HG02970 (cell line): Measurements from ENCODE around the gene SPDYE4.

Source experiments
- ATAC-seq: cut with Tn5 transposase; IDR thresholded peaks from one replicate; pipeline ENCODE4 v1.9.1; 2021; ENCODE audit warnings: mild to moderate bottlenecking, moderate library complexity, moderate number of reproducible peaks; ENCODE audit not compliant: unreplicated experiment, low FRiP score

Gene SPDYE4

DNA sequence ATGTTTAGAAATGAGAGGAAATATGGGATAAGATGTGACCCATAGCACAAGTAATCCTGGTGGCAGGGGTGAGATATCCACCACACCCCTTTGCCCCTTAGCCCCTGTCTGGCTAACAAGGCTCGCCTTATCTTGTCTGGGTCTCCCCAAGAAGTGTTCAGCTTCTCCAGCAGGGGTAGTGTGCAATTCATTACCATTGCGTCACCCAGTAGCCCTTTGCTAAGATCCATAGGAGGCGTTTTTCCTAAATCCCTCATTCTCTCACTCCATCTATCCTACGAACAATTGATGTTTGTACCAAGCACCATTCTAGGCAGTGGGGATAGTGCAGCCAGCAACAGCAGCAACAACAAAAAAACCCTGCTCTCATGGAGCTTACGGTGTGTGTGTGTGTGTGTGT lies 44.5 kb downstream of the SPDYE4 start:
- ATAC-seq, result no peak

DNA sequence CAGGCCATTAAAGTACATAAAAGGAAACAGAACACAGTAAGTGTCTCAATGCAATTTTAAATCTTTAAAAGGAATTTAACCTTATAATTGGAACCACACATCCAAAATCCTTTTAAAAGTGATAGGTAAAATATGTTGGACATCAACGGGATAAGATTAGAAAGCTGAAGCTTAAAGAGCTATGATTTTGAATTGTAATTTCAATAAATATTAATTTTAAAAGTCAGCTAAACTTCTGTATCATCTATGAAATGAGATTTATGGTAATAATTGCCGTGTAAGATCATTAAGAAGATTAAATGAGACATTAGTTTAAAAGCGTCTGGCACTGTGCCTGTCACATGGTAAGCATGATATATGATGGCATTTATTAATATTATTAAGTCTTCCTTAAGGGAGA lies 45.0 kb downstream of the SPDYE4 start:
- ATAC-seq, result no peak

DNA sequence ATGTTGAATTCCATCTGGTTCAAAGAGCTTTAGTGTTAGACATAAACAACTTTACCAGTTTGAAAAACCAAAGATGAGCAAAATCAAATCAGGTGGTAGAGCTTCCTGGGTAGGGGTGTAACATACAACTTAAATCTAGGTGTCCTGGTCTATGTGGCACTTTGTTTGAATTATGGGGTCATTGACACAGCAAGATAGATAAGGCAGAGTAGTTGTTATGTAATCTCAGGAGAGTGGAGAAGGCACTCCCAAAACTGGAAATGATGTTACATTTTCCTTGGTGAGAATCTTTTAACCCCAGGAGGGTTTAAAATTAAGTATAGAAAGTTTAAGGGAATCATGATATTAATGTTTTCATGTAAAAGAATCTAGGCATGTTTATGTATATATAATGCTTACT lies 45.6 kb downstream of the SPDYE4 start:
- ATAC-seq, result no peak

DNA sequence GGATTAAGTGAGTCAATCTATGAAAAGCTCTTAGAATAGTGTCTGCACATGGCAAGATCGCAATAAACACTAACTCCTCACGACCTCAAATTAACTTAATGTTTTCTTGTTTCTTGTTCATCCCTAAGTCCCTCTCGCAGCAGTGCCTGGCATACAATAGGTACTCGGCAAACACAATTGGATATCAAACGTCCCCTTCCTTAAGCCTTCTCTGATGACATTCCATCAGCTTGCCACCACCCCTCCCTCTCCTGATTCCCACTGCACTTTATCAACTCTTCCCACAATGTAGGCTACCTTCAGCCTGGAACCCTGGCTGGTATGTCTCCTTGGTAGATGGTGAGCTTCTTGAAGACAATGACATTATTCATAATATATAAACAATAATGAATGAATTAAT lies 47.1 kb downstream of the SPDYE4 start:
- no peak for ATAC-seq

DNA sequence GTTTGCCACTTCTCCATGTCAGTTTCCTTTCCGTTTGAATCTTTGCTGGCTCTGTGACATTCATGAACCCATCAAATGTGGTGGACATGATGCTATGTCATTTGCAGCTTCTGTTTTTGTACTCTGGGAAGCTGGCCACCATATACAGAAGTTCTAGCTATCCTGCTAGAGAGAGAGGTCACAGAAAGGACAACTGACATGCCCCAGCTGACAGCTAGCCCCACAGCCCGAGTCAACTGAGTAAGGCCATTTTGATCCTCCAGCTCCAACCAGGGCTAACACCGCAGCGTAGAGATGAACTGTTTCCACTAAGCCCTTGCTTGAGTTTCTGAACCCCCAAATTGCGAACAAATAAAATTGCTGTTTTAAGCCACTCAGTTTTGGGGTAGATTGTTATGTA lies 47.5 kb downstream of the SPDYE4 start:
- ATAC-seq, result no peak

DNA sequence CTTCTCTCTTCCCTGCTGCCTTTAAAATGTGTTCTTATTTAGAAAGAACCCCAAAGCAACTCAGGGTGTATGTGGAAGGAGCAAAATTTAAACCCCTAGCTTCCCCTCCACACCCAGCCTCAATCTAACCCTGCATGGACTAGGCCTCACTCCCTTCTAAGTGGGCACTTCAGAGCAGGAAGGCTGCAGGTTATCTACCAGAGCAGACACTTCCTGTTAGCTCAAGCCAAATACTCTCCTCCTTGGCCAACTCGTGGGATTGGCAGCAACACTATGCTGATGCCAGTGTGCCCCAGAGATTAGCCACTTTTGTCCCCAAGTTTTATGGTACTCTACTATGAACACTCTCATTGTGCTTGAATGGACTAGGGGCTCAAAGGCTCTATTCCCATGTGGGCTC lies 49.3 kb downstream of the SPDYE4 start:
- no peak for ATAC-seq

GRCh38 chr17:8708025-8708461 lies 50.3 kb downstream of the SPDYE4 start:
- ATAC-seq, result no peak

DNA sequence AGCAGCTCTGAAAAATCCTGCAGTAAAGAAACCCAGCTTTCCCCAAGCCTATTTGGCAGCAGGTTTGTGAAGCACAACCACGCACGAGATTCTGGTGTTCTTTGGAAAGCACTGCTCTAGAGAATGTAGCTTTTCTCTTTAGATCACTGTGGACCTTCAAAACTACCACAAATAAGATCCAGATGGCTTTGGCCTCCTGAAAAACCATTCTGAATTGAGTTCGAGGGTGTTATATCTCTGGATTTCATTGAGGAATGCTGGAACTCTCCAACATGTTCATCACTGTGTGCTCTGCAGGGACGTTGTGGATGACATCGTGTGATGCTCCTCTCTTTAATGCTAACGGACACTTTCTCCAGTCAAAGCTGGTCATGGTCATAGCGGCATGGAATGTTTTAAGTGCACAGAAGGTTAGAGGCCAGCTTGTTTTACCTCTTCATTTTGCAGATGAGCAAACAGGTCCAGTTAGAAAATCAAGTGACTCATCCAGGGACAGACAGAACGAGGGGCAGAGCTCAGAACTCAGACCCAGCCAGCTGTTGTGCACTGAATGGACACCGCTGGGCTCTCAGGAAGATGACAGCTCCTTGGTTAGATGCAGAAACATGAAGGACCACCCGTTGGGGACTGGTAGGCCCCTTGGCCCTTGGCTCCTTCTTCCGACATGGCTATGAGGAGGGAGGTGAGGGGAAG lies 50.9 kb downstream of the SPDYE4 start:
- ATAC-seq, result no peak

DNA sequence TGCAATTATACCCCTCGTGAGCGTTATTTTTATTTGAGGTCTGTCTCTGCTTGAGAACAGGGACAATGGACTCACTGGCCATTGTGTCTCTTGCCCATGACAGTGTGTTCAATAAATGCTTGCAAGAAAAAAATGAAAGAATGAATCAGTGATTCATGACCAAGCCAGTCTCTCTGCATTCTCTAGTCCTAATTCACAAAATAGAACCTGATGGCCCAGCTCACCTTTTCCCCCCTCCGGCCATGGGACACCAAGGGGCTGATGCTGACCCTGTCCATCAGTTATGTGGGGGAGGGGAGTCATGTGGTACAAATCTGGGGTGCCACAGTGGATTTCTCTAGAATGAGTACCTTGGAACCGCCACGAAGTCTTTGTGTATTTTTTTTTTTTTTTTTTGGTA lies 51.9 kb downstream of the SPDYE4 start:
- ATAC-seq, result no peak

DNA sequence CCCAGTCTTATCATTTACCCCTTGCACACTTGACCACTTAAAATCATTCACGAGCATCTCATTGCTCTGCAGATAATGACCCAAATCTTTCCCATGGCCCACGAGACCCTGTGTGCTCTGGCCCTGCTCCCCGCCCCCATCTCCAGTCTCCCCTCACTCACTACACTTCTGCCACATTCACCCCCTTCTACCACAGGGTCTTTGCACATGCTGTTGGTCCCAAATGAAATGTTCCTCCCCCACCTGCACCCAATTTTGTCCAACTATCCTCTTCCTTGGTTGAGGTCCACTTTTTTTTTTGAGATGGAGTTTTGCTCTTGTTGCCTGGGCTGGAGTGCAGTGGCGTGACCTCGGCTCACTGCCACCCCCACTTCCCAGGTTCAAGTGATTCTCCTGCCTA lies 52.9 kb downstream of the SPDYE4 start:
- no peak for ATAC-seq

DNA sequence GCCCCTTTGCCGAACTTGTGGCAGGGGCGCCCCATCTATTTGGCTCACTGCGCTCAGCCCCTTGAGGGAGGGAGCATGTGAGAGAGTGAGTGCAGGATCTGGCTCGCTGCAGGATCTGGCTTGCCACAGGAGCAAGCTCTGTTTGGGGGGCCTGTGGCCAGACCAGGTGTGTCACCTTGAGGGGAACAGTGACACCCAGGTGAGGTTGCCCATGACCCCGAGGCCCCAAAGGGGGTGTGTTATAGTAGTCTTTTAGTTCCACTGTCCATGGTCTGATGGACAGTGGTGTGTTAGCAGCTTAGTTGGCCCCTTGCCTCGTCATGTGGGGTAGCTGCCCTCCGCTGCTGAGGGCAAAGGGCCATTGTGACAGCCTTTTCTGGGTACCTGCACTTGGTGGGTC lies 55.3 kb downstream of the SPDYE4 start:
- no peak for ATAC-seq

DNA sequence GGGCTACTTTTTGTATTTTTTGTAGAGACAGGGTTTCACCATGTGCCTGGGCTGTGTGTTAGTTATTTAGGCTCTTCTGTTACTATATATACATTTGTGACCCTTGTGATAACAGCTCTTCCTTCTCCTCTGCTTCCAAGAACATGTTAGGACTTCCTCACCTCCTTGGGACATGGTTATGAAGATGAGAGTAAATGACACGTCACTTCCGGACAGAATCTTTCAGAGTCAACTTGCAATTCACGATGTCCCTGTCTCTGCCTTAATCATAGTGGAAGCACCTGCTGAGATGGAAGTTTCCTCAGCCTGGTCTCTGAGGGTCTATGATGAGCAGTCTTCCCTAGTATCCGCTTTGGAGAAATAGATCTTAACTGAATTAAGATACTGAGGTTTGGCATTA lies 56.6 kb downstream of the SPDYE4 start:
- ATAC-seq, result no peak

DNA sequence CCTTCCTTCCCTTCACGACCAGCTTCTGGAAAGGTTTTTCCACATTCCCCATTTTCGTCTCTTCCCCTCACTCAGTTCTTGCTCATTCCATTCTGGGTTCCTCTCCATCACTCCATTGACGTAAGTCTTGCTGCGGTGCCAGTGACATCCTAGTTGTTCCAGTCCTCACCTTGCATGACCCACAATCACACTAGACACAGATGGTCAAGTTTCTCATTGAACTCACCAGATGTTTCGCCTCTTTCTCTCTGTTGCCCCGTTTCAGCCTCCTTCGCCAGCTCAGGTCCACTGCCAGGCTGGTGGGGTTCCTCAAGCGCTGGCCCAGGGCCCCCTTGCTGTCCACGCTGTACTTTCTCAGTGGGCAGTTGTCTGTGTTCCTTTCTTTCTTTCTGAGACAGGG lies 57.1 kb downstream of the SPDYE4 start:
- no peak for ATAC-seq
